Measurements from ENCODE around the gene DNAJC28. TPM values are rescaled to one million over a fixed set of nuclear protein-coding genes. Genes with fewer than 3 reads are reported as not detected.
A peak's percentile ranks its signal among the peaks of the same experiment; 100 is the strongest.

DNAJC28 gene
- total and polyA plus RNA-seq, 2 donors (not counting 1 experiment from before 2014, with no cell fraction given), result 0.30 to 2.5 TPM

GRCh38 chr21:33492571-33492970 is 1.1 kb upstream of the DNAJC28 start:
- no CpG with 5 or more reads among the region's 2 CpGs for WGBS (ENCODE audit: insufficient coverage)
- CTCF ChIA-PET, result interaction anchor here (0.5 to 0.7 kb wide), 2 partner anchors 12 to 16 kb away, joined by 3 to 4 read pairs; partner anchors contain the start of gene TMEM50B
- Mint-ChIP-seq H3K9me3 (ENCODE audit: insufficient read depth) (no peaks in the 10 kb centered on the region), H3K27me3 (no peaks in the 10 kb centered on the region), H3K27ac (no peak overlapping the region), H3K4me3 (no peak overlapping the region), H3K4me1 (peaks cover 10% of the 10 kb centered on the region)
- no peaks in the 10 kb centered on the region for H4K20me1 ChIP-seq (ENCODE audit: control insufficient read depth, insufficient read depth, low read length, poor library complexity, severe bottlenecking)
- no peak overlapping the region for H3K4me2 ChIP-seq (replicated peaks; ENCODE audit: low read depth, low read length, poor library complexity, severe bottlenecking)
- H3K27ac ChIP-seq (ENCODE audit: low read length in 2 of 2), result no peak overlapping the region
- H3K27me3 ChIP-seq (replicated peaks in 1 of 4; ENCODE audit: control extremely low read depth in 1 of 4, control insufficient read depth in 3 of 4, insufficient read depth in 4 of 4, low read length in 3 of 4), result no peaks in the 10 kb centered on the region
- no peak overlapping the region for H2AFZ ChIP-seq (ENCODE audit: insufficient read depth, low read depth, low read length, poor library complexity, severe bottlenecking)
- POLR2A ChIA-PET, result no interaction called here
- no peak for ATAC-seq (ENCODE audit: low read depth)
- TF ChIP-seq EZH2 (IDR thresholded peaks at IDR 0.05; ENCODE audit: borderline replicate concordance, insufficient read depth, low read depth, low read length, poor library complexity, severe bottlenecking) (no peak), CTCF (IDR thresholded peaks at IDR 0.05) (no peak)
- intact Hi-C loops (cut with micrococcal nuclease), result loop anchor here (5.0 kb wide), 1 partner anchor 765 kb away; the partner anchor contains the start of gene SYNJ1
- H3K4me1 ChIP-seq (ENCODE audit: control insufficient read depth in 2 of 2, insufficient read depth in 2 of 2, low read length in 2 of 2), result peaks cover 0 to 9% of the 10 kb centered on the region in 2 donors
- H3K4me3 ChIP-seq (ENCODE audit: control extremely low read depth in 1 of 5, extremely low read depth in 1 of 5, insufficient read depth in 1 of 5, low read depth in 2 of 5, low read length in 4 of 5), result no peak overlapping the region
- no peak overlapping the region for H3K9ac ChIP-seq (ENCODE audit: low read length)
- no peaks in the 10 kb centered on the region for H3K9me3 ChIP-seq (ENCODE audit: control extremely low read depth in 1 of 3, control insufficient read depth in 2 of 3, insufficient read depth in 1 of 3, low read length in 2 of 3)
- DNase-seq, result no peak
- no peaks in the 10 kb centered on the region for H3K79me2 ChIP-seq (ENCODE audit: control insufficient read depth, insufficient read depth, low read length)
- H3K36me3 ChIP-seq (replicated peaks in 1 of 2; ENCODE audit: control extremely low read depth in 1 of 2, control insufficient read depth in 1 of 2, extremely low read depth in 1 of 2, insufficient read depth in 2 of 2, low read length in 1 of 2), result no peaks in the 10 kb centered on the region

GRCh38 chr21:33490991-33491372 is 534 bp downstream of the DNAJC28 start:
- Mint-ChIP-seq H3K9me3 (ENCODE audit: insufficient read depth) (no peaks in the 10 kb centered on the region), H3K27me3 (no peaks in the 10 kb centered on the region), H3K4me3 (peak overlapping the region; percentile 87), H3K27ac (peak overlapping the region; percentile 87), H3K4me1 (peaks cover 10% of the 10 kb centered on the region)
- Histone ChIP-seq H3K27ac (ENCODE audit: low read length in 2 of 2) (no peak overlapping the region), H3K4me3 (ENCODE audit: control extremely low read depth in 1 of 5, extremely low read depth in 1 of 5, insufficient read depth in 1 of 5, low read depth in 2 of 5, low read length in 4 of 5) (peak overlapping the region; percentile 65 to 87 (median 80)), H3K4me2 (replicated peaks; ENCODE audit: low read depth, low read length, poor library complexity, severe bottlenecking) (peak overlapping the region; percentile 83), H3K27me3 (replicated peaks in 1 of 4; ENCODE audit: control extremely low read depth in 1 of 4, control insufficient read depth in 3 of 4, insufficient read depth in 4 of 4, low read length in 3 of 4) (no peaks in the 10 kb centered on the region), H3K9me3 (ENCODE audit: control extremely low read depth in 1 of 3, control insufficient read depth in 2 of 3, insufficient read depth in 1 of 3, low read length in 2 of 3) (no peaks in the 10 kb centered on the region), H3K4me1 (ENCODE audit: control insufficient read depth in 2 of 2, insufficient read depth in 2 of 2, low read length in 2 of 2) (peaks cover 0 to 9% of the 10 kb centered on the region in 2 donors), H2AFZ (ENCODE audit: insufficient read depth, low read depth, low read length, poor library complexity, severe bottlenecking) (peak overlapping the region; percentile 91), H3K36me3 (replicated peaks in 1 of 2; ENCODE audit: control extremely low read depth in 1 of 2, control insufficient read depth in 1 of 2, extremely low read depth in 1 of 2, insufficient read depth in 2 of 2, low read length in 1 of 2) (no peaks in the 10 kb centered on the region), H3K79me2 (ENCODE audit: control insufficient read depth, insufficient read depth, low read length) (no peaks in the 10 kb centered on the region), H3K9ac (ENCODE audit: low read length) (peak overlapping the region; percentile 79), H4K20me1 (ENCODE audit: control insufficient read depth, insufficient read depth, low read length, poor library complexity, severe bottlenecking) (no peaks in the 10 kb centered on the region)
- WGBS (ENCODE audit: insufficient coverage), result 14% methylated on average over 11 of the region's 12 CpGs
- no peak for ATAC-seq (ENCODE audit: low read depth)
- no peak for DNase-seq
- POLR2A ChIA-PET, result interaction anchor here (0.5 to 3.6 kb wide), 6 partner anchors 11 to 260 kb away, joined by 3 to 44 read pairs (median 4); partner anchors contain the start of genes GART, SON and TMEM50B
- CTCF ChIA-PET, result interaction anchor here (0.6 to 1.9 kb wide), 5 partner anchors 10 to 434 kb away, joined by 3 to 18 read pairs (median 5); partner anchors contain the start of gene TMEM50B
- no peak for TF ChIP-seq CTCF (IDR thresholded peaks at IDR 0.05)
- no peak for TF ChIP-seq EZH2 (IDR thresholded peaks at IDR 0.05; ENCODE audit: borderline replicate concordance, insufficient read depth, low read depth, low read length, poor library complexity, severe bottlenecking)
- intact Hi-C loops (cut with micrococcal nuclease), result loop anchor here (1.0 to 5.0 kb wide), 6 partner anchors 11 to 764 kb away; partner anchors contain the start of genes ATP5PO, DONSON, GART and SYNJ1
